Osteoblast (primary cell): Measurements from ENCODE around the gene PLCB2. TPM values are rescaled to one million over a fixed set of nuclear protein-coding genes. Genes with fewer than 3 reads are reported as not detected.
A peak's percentile ranks its signal among the peaks of the same experiment; 100 is the strongest.

Experiments
- DNase-seq: peaks from one replicate; pipeline ENCODE4 v3.0.0; 2011; ENCODE audit warnings: low spot score, mixed read lengths; ENCODE audit not compliant: insufficient read length; ENCODE audit errors: missing footprints
- H2AFZ ChIP-seq: 2 replicates; pipeline ENCODE4 v1.6.0; 2011; ENCODE audit warnings: mild to moderate bottlenecking, low read length
- H3K27ac ChIP-seq: 2 replicates; pipeline ENCODE4 v1.5.1; 2011; ENCODE audit warnings: mild to moderate bottlenecking, low read depth, low read length, moderate library complexity
- H3K27me3 ChIP-seq: 2 replicates; pipeline ENCODE4 v1.6.0; 2012; ENCODE audit warnings: mild to moderate bottlenecking, control low read depth, inconsistent platforms, low read length, moderate library complexity; ENCODE audit not compliant: insufficient read depth
- H3K36me3 ChIP-seq: 2 replicates; pipeline ENCODE4 v1.5.1; 2011; ENCODE audit warnings: mild to moderate bottlenecking, low read length, control low read depth, moderate library complexity; ENCODE audit not compliant: insufficient read depth
- H3K4me1 ChIP-seq: 2 replicates; pipeline ENCODE4 v1.5.1; 2011; ENCODE audit warnings: mild to moderate bottlenecking, low read length, control low read depth, moderate library complexity; ENCODE audit not compliant: insufficient read depth
- H3K4me2 ChIP-seq: 2 replicates; pipeline ENCODE4 v1.6.0; 2011; ENCODE audit warnings: mild to moderate bottlenecking, low read length; ENCODE audit not compliant: insufficient read depth
- H3K4me3 ChIP-seq: fragments of 200-600 bp; sonication (generic); 3 replicates; pipeline ENCODE4 v1.5.1; 2012; ENCODE audit warnings: mild to moderate bottlenecking, low read length, inconsistent platforms; ENCODE audit not compliant: insufficient read depth
- H3K79me2 ChIP-seq: 2 replicates; pipeline ENCODE4 v1.6.0; 2012; ENCODE audit warnings: mild to moderate bottlenecking, low read length, control low read depth, inconsistent platforms; ENCODE audit not compliant: insufficient read depth
- H3K9me3 ChIP-seq: 2 replicates; pipeline ENCODE4 v1.5.1; 2011; ENCODE audit warnings: low read depth, low read length, control low read depth
- H4K20me1 ChIP-seq: 2 replicates; pipeline ENCODE4 v1.6.0; 2012; ENCODE audit warnings: mild to moderate bottlenecking, low read length, control low read depth; ENCODE audit not compliant: insufficient read depth
- total RNA-seq: library from RNA; depleted of rRNA; stranded (reverse); fragments of >200 nt; gene quantifications from 2 replicates; pipeline ENCODE4 v1.2.3, GENCODE V29; 2012
- TF ChIP-seq, protein P1 (sequence below): IDR thresholded peaks from 2 replicates; pipeline ENCODE4 v1.5.1; 2011; ENCODE audit warnings: mild to moderate bottlenecking, low read depth, low read length, moderate library complexity; ENCODE audit errors: extremely low read depth

PLCB2 gene
- total RNA-seq, 1 donor = under 0.01 TPM

DNA sequence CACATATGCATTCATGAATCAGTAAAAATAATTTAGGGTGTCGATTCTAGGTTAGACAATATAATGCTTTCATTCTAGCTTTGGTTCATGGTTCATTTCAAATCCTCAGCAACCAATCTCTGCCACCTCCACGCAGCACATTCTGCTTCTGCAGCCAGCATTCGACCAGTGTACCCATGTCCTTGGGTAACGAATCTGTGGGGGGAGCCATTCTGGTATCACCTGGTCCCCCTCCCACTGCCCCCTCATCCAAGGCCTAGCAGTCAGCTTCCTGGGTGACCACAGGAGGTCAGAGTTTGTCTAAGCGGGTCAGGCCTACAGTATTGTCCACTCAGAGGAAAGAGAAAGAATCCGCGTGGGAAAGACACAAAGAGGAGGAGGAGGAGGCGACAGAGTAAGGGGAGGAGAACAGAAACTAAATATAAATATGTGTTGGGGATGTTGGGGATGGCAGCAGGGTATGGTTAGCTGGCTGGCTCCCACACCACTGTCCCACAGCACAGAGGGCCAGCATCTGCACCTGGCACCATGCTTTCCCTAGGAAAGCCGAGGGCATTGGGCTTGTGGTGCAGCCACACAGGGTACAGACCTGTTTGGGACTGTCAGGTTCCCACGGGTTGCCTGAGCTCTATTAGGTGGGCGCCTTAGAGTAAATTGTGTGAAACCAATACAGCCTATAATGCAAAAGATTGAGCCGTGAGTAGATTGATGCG, 56.8 kb downstream of the PLCB2 start:
- Histone ChIP-seq H3K4me3 (no peak overlapping the region), H3K79me2 (no peaks in the 10 kb centered on the region), H3K4me1 (peaks cover 4% of the 10 kb centered on the region), H4K20me1 (no peaks in the 10 kb centered on the region), H3K9me3 (no peaks in the 10 kb centered on the region), H3K36me3 (no peaks in the 10 kb centered on the region), H3K27me3 (peaks cover 54% of the 10 kb centered on the region), H3K27ac (no peak overlapping the region), H2AFZ (no peak overlapping the region), H3K4me2 (no peak overlapping the region)
- TF ChIP-seq, protein P1, sequence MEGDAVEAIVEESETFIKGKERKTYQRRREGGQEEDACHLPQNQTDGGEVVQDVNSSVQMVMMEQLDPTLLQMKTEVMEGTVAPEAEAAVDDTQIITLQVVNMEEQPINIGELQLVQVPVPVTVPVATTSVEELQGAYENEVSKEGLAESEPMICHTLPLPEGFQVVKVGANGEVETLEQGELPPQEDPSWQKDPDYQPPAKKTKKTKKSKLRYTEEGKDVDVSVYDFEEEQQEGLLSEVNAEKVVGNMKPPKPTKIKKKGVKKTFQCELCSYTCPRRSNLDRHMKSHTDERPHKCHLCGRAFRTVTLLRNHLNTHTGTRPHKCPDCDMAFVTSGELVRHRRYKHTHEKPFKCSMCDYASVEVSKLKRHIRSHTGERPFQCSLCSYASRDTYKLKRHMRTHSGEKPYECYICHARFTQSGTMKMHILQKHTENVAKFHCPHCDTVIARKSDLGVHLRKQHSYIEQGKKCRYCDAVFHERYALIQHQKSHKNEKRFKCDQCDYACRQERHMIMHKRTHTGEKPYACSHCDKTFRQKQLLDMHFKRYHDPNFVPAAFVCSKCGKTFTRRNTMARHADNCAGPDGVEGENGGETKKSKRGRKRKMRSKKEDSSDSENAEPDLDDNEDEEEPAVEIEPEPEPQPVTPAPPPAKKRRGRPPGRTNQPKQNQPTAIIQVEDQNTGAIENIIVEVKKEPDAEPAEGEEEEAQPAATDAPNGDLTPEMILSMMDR = no peak
- DNase-seq = peak; percentile 62

DNA sequence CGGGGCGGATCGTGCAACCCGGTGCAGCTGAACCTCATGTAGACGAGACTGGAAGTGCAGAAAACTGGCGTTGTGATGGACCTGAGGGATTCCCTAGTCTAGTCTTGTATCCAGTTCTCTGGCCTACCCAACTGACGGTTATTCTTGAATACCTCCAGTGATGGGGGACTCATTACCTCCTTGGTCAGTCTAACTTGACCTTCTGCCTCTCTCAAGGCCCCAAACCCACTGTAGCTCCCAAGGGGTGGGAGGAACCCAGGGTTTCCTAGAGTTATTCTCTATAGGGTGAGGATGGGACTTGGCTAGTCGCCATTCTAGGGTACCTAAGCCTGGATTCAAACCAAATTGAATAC, 57.5 kb downstream of the PLCB2 start:
- Histone ChIP-seq H3K4me2 (no peak overlapping the region), H3K4me1 (peaks cover 4% of the 10 kb centered on the region), H3K27me3 (peaks cover 51% of the 10 kb centered on the region), H3K27ac (no peak overlapping the region), H3K79me2 (no peaks in the 10 kb centered on the region), H3K4me3 (no peak overlapping the region), H4K20me1 (no peaks in the 10 kb centered on the region), H3K9me3 (no peaks in the 10 kb centered on the region), H2AFZ (no peak overlapping the region), H3K36me3 (no peaks in the 10 kb centered on the region)
- DNase-seq = no peak
- TF ChIP-seq, protein P1 = no peak

DNA sequence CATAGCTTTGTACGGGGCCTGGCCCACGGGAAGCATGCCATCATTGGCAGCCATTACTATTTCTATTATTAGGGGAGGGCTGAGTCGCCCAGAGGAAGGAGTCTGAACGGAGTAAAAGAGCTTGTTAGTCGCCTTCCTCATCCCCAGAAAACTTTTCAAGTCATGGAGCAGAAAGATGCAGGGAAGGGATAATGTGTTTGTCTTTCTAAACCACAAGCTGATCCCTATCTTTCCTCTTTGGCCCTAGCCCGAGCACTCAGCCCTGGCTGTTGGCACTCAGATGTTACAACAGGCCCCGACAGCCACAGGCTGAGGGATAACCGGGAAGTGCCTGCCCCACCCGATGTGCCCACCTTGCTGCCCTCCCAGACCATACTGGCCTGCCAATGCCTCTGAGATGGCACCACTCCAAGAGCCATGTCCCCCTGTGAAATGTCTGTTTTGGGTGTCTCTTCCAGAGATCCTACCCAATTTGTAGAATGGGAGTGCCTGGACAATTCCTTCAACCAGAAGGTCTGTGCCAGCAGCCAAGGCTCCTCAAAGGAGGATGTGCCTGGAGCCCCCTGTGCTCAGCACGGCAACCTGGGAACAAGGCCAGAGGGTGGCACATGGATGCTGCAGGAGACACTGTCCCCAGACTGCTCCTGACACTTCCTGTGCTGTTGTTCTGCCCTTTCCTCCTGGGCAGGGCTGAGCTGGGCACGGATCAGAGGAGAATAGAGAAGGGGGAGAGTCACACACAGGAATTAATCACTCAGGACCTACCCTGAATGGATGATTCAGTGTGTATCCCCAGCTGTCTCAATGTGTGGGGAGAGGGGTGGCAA, 58.0 kb downstream of the PLCB2 start:
- Histone ChIP-seq H3K79me2 (no peaks in the 10 kb centered on the region), H2AFZ (no peak overlapping the region), H3K27me3 (peaks cover 48% of the 10 kb centered on the region), H3K4me2 (no peak overlapping the region), H3K4me1 (peaks cover 4% of the 10 kb centered on the region), H3K27ac (no peak overlapping the region), H4K20me1 (no peaks in the 10 kb centered on the region), H3K9me3 (no peaks in the 10 kb centered on the region), H3K36me3 (no peaks in the 10 kb centered on the region), H3K4me3 (no peak overlapping the region)
- TF ChIP-seq, protein P1 = no peak
- peak; percentile 94 for DNase-seq
